ENCODE results near the gene PLEKHA7. TPM values are rescaled to one million over a fixed set of nuclear protein-coding genes. Genes with fewer than 3 reads are reported as not detected.

Gene PLEKHA7
- total and polyA plus RNA-seq, 2 of the 4 experiments (the other 2 are of a cell fraction): 0.12 TPM; not detected in 1

- Histone ChIP-seq H3K9me1 (ENCODE audit: insufficient read depth, low read length) (no peaks in the 10 kb centered on the region), H3K4ac (ENCODE audit: low read depth, low read length) (no peak overlapping the region), H3K79me1 (ENCODE audit: low read depth in 1 of 2, low read length in 2 of 2) (no peaks in the 10 kb centered on the region), H2AK5ac (ENCODE audit: low read depth, low read length) (no peak overlapping the region), H2AFZ (replicated peaks; ENCODE audit: low read length, poor library complexity) (no peak overlapping the region), H3K4me2 (ENCODE audit: low read depth, low read length) (no peak overlapping the region), H4K91ac (ENCODE audit: insufficient read depth, low read depth, low read length) (no peak overlapping the region), H3K9ac (ENCODE audit: low read depth, low read length) (no peak overlapping the region), H2BK120ac (ENCODE audit: low read depth, low read length) (no peak overlapping the region), H3K23ac (ENCODE audit: low read depth, low read length) (no peak overlapping the region), H3K27ac (ENCODE audit: insufficient read depth, low read length) (no peak overlapping the region), H2BK15ac (ENCODE audit: low read depth, low read length) (no peak overlapping the region), H4K8ac (ENCODE audit: low read depth in 2 of 2, low read length in 2 of 2) (no peak overlapping the region), H3K9me3 (ENCODE audit: control insufficient read depth, insufficient read depth, low read length) (no peaks in the 10 kb centered on the region), H2AK9ac (replicated peaks; ENCODE audit: low read depth, low read length, poor library complexity) (no peak overlapping the region), H3K36me3 (ENCODE audit: control insufficient read depth, insufficient read depth, low read length) (no peaks in the 10 kb centered on the region), H3K4me1 (ENCODE audit: control insufficient read depth, insufficient read depth, low read length) (no peaks in the 10 kb centered on the region), H3K56ac (ENCODE audit: extremely low read depth, insufficient read depth, low read length) (no peak overlapping the region), H3K14ac (replicated peaks; ENCODE audit: low read depth, low read length) (no peak overlapping the region), H2BK5ac (ENCODE audit: low read depth, low read length, poor library complexity, severe bottlenecking) (no peak overlapping the region), H2BK20ac (ENCODE audit: low read depth, low read length) (no peak overlapping the region), H3K4me3 (ENCODE audit: insufficient read depth, low read depth, low read length) (no peak overlapping the region), H3K27me3 (ENCODE audit: control insufficient read depth, insufficient read depth, low read length) (peaks cover 13% of the 10 kb centered on the region), H4K20me1 (ENCODE audit: insufficient read depth, low read length) (no peaks in the 10 kb centered on the region), H4K5ac (ENCODE audit: low read depth, low read length) (no peak overlapping the region), H3K18ac (ENCODE audit: low read depth, low read length) (no peak overlapping the region)
- in situ Hi-C loops (cut with MboI; ENCODE audit: low sequenced_read_pairs) (no loop called here), dilution Hi-C loops (cut with HindIII; ENCODE audit: low sequenced_read_pairs, unreplicated experiment) (no loop called here), intact Hi-C loops (cut with micrococcal nuclease) (no loop called here)
- CTCF ChIA-PET: no interaction called here
- no peak for DNase-seq
- POLR2A ChIA-PET (ENCODE audit: unreplicated experiment): no interaction called here
- no TSS peak for BruUV-seq (replicated peaks)
- WGBS, 2 experiments (ENCODE audit: extremely low coverage in 2 of 2, insufficient read length in 1 of 2): no CpG with 5 or more reads among the region's 4 CpGs
- TF ChIP-seq, protein P1, sequence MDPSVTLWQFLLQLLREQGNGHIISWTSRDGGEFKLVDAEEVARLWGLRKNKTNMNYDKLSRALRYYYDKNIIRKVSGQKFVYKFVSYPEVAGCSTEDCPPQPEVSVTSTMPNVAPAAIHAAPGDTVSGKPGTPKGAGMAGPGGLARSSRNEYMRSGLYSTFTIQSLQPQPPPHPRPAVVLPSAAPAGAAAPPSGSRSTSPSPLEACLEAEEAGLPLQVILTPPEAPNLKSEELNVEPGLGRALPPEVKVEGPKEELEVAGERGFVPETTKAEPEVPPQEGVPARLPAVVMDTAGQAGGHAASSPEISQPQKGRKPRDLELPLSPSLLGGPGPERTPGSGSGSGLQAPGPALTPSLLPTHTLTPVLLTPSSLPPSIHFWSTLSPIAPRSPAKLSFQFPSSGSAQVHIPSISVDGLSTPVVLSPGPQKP (IDR thresholded peaks at IDR 0.05; ENCODE audit: borderline replicate concordance, low read depth, low read length): no peak
- TF ChIP-seq BHLHE40 (IDR thresholded peaks at IDR 0.05; ENCODE audit: low read depth, low read length): no peak
- ATAC-seq (ENCODE audit: low read depth): no peak
Observed at GRCh38 chr11:16874275-16874975, 139.8 kb downstream of the PLEKHA7 start.
